HepG2 (cell line): ENCODE results near the gene NLRC5. TPM values are rescaled to one million over a fixed set of nuclear protein-coding genes. Genes with fewer than 3 reads are reported as not detected.

Experiments used
- ATAC-seq: fragments of 200-7000 bp; cut with Tn5 transposase; 3 replicates; pipeline ENCODE4 v1.9.1; 2020; ENCODE audit warnings: mild to moderate bottlenecking, moderate library complexity
- BruUV-seq: library from RNA; stranded (reverse); fragments of 400-500 nt; replicated peaks from 2 replicates; lab custom pipeline; 2021; lab: Mats Ljungman, UMichigan
- CTCF ChIA-PET: fragments of 300-600 bp; formaldehyde crosslinking; extraction: SDS; loops from one replicate; lab custom pipeline; 2021; ENCODE audit warnings: low total read pairs, inconsistent platforms, low intra/inter-chr PET ratio; lab: Yijun Ruan, JAX
- POLR2A ChIA-PET: fragments of 350-600 bp; sonication (Branson Sonifier 250); formaldehyde crosslinking; loops from one replicate; lab custom pipeline; 2020; ENCODE audit warnings: antibody characterized with exemption, inconsistent platforms; lab: Yijun Ruan, JAX
- DNase-seq: peaks from one replicate; pipeline ENCODE4 v3.0.0-alpha.2; 2015; ENCODE audit warnings: low spot score
- FAIRE-seq: peaks from 3 replicates; lab custom pipeline; 2011; peaks lifted over from hg19 to GRCh38; lab: Jason Lieb, UNC
- H2AFZ ChIP-seq: one replicate; pipeline ENCODE4 v1.6.1; 2011; ENCODE audit warnings: low read length, inconsistent platforms
- H3K27ac ChIP-seq: fragments of 300-600 bp; 3 replicates; pipeline ENCODE4 v1.8.0; 2011; ENCODE audit warnings: mixed run types, mild to moderate bottlenecking, mixed read lengths, low read length, inconsistent platforms; ENCODE audit not compliant: insufficient read depth; ENCODE audit errors: extremely low read length
- H3K27me3 ChIP-seq, 2 experiments: fragments of 200-600 bp in 1 of 2; 2 replicates in 1 of 2; 3 replicates in 1 of 2; pipeline versions ENCODE4 v1.6.0 to v1.8.0; 2011; ENCODE audit warnings: low read length in 2 of 2, mild to moderate bottlenecking in 2 of 2, moderate library complexity in 2 of 2, inconsistent platforms in 1 of 2; ENCODE audit not compliant: insufficient read depth in 2 of 2, control insufficient read depth in 1 of 2
- H3K36me3 ChIP-seq, 2 experiments: fragments of 200-600 bp in 1 of 2; replicated peaks in 1 of 2; 2 replicates in 1 of 2; 3 replicates in 1 of 2; pipeline versions ENCODE4 v1.5.1 to v1.8.0; 2011; ENCODE audit warnings: low read length in 2 of 2, inconsistent platforms in 1 of 2; ENCODE audit not compliant: insufficient read depth in 2 of 2, control insufficient read depth in 1 of 2
- H3K4me1 ChIP-seq: 2 replicates; pipeline ENCODE4 v1.5.1; 2012; ENCODE audit warnings: low read length, inconsistent platforms; ENCODE audit not compliant: insufficient read depth
- H3K4me2 ChIP-seq: 2 replicates; pipeline ENCODE4 v1.6.0; 2011; ENCODE audit warnings: low read depth, low read length, inconsistent platforms
- H3K4me3 ChIP-seq, 3 experiments: fragments of 200-600 bp in 1 of 3; sonication (generic), shearing (Covaris generic) in 1 of 3; replicated peaks in 1 of 3; 2 replicates each; pipeline ENCODE4 v1.5.1; 2011 to 2016; ENCODE audit warnings: low read length in 3 of 3, inconsistent platforms in 2 of 3, low read depth in 2 of 3, mild to moderate bottlenecking in 2 of 3, control low read depth in 1 of 3, mixed read lengths in 1 of 3; ENCODE audit not compliant: insufficient read depth in 1 of 3
- H3K79me2 ChIP-seq: one replicate; pipeline ENCODE4 v1.6.1; 2011; ENCODE audit warnings: low read length, inconsistent platforms; ENCODE audit not compliant: insufficient read depth
- H3K9ac ChIP-seq: 2 replicates; pipeline ENCODE4 v1.6.0; 2011; ENCODE audit warnings: mild to moderate bottlenecking, low read depth, low read length, inconsistent platforms; ENCODE audit not compliant: insufficient read depth
- H3K9me3 ChIP-seq: 2 replicates; pipeline ENCODE4 v1.5.1; 2012; ENCODE audit warnings: mild to moderate bottlenecking, low read length
- H4K20me1 ChIP-seq: 2 replicates; pipeline ENCODE4 v1.6.0; 2011; ENCODE audit warnings: inconsistent platforms, mild to moderate bottlenecking, low read length, moderate library complexity; ENCODE audit not compliant: insufficient read depth
- CHCHD3 ChIP-seq: sonication (generic); formaldehyde crosslinking; IDR thresholded peaks from 2 replicates; pipeline ENCODE4 v1.8.0; 2022; ENCODE audit warnings: mild to moderate bottlenecking, missing genetic modification reagents, moderate library complexity
- CREBL2 ChIP-seq: sonication (generic); formaldehyde crosslinking; IDR thresholded peaks from 2 replicates; pipeline ENCODE4 v1.8.1; 2023; ENCODE audit warnings: missing genetic modification reagents, mild to moderate bottlenecking, borderline replicate concordance
- ELF1 ChIP-seq: sonication (generic); formaldehyde crosslinking; IDR thresholded peaks from 2 replicates; pipeline ENCODE4 v1.4.0; 2020; ENCODE audit warnings: missing genetic modification reagents
- ETV6 ChIP-seq: sonication (generic); formaldehyde crosslinking; conservative IDR thresholded peaks from 2 replicates; pipeline ENCODE4 v1.4.0; 2020; ENCODE audit warnings: missing genetic modification reagents
- HES4 ChIP-seq: sonication (generic); formaldehyde crosslinking; IDR thresholded peaks from 2 replicates; pipeline ENCODE4 v1.9.0; 2021; ENCODE audit warnings: mild to moderate bottlenecking, missing genetic modification reagents, borderline replicate concordance
- JUNB ChIP-seq: sonication (generic); formaldehyde crosslinking; IDR thresholded peaks from 2 replicates; pipeline ENCODE4 v1.8.0; 2022; ENCODE audit warnings: missing genetic modification reagents, mild to moderate bottlenecking, borderline replicate concordance
- KLF12 ChIP-seq: sonication (generic); formaldehyde crosslinking; IDR thresholded peaks from 2 replicates; pipeline ENCODE4 v1.4.0; 2020; ENCODE audit warnings: missing genetic modification reagents, borderline replicate concordance
- MBD4 ChIP-seq: IDR thresholded peaks from 2 replicates; pipeline ENCODE4 v1.6.1; 2012; ENCODE audit warnings: low read length, inconsistent platforms, borderline replicate concordance
- NFIC ChIP-seq: IDR thresholded peaks from 2 replicates; pipeline ENCODE4 v1.6.1; 2012; ENCODE audit warnings: mild to moderate bottlenecking, low read length, inconsistent platforms
- PAX8 ChIP-seq: sonication (generic); formaldehyde crosslinking; IDR thresholded peaks from 2 replicates; pipeline ENCODE4 v1.8.0; 2022; ENCODE audit warnings: mild to moderate bottlenecking, missing genetic modification reagents, borderline replicate concordance
- TBX3 ChIP-seq: fragments of 450-650 bp; IDR thresholded peaks from 2 replicates; pipeline ENCODE4 v1.6.1; 2017; ENCODE audit warnings: antibody characterized with exemption, mild to moderate bottlenecking, inconsistent platforms, borderline replicate concordance
- ZBTB3 ChIP-seq: sonication (generic); formaldehyde crosslinking; IDR thresholded peaks from 2 replicates; pipeline ENCODE4 v1.4.0; 2020; ENCODE audit warnings: low read depth, mild to moderate bottlenecking, moderate library complexity, missing genetic modification reagents, borderline replicate concordance
- ZBTB33 ChIP-seq: sonication (generic); formaldehyde crosslinking; IDR thresholded peaks from 2 replicates; pipeline ENCODE4 v1.4.0; 2020; ENCODE audit warnings: missing genetic modification reagents
- ZFP37 ChIP-seq: sonication (generic); formaldehyde crosslinking; IDR thresholded peaks from 2 replicates; pipeline ENCODE4 v1.4.0; 2020; ENCODE audit warnings: missing genetic modification reagents, borderline replicate concordance
- ZMYM3 ChIP-seq: sonication (generic); formaldehyde crosslinking; IDR thresholded peaks from 2 replicates; pipeline ENCODE4 v1.5.1; 2020; ENCODE audit warnings: mild to moderate bottlenecking, missing genetic modification reagents
- ZNF230 ChIP-seq: sonication (generic); formaldehyde crosslinking; IDR thresholded peaks from 2 replicates; pipeline ENCODE4 v1.4.0; 2020; ENCODE audit warnings: mild to moderate bottlenecking, missing genetic modification reagents
- ZSCAN20 ChIP-seq: sonication (generic); formaldehyde crosslinking; IDR thresholded peaks from 2 replicates; pipeline ENCODE4 v1.4.0; 2020; ENCODE audit warnings: missing genetic modification reagents, mild to moderate bottlenecking, borderline replicate concordance
- WGBS: methylation state at CpG from one replicate; pipeline ENCODE4 v1.1.6; 2017; ENCODE audit warnings: low lambda C conversion rate; 5-methylcytosine and 5-hydroxymethylcytosine counted together
- in situ Hi-C: cut with HindIII; loops from 2 replicates; pipeline ENCODE4 v1.10.0; 2017; ENCODE audit warnings: low pct_unique_long_range_greater_than_20kb; ENCODE audit not compliant: extremely low pct_ligation_motif_present
- intact Hi-C: fragments of 100-400 bp; cut with micrococcal nuclease; formaldehyde crosslinking; loops from one replicate; pipeline ENCODE4 v1.10.0; 2022; ENCODE audit not compliant: unreplicated experiment
- polyA plus RNA-seq, 8 experiments: library from polyadenylated mRNA; depleted of rRNA in 3 of 8; stranded (reverse) in 7 of 8; unstranded in 1 of 8; fragments of >200 nt; fragmentation: Illumina TruSeq in 4 of 8; extraction: Trizol in 4 of 8; gene quantifications; 2 replicates each; pipeline versions ENCODE4 v1.2.1 to v1.2.3, GENCODE V29; 2011 to 2016; ENCODE audit warnings: low read depth in 4 of 8, missing spikeins in 1 of 8, mixed read lengths in 1 of 8; ENCODE audit not compliant: insufficient read depth in 1 of 8
- total RNA-seq, 5 experiments: library from RNA; depleted of rRNA; stranded (reverse); fragments of >200 nt; fragmentation: Illumina TruSeq; extraction: Trizol; gene quantifications; 2 replicates each; pipeline ENCODE4 v1.2.3, GENCODE V29; 2016; ENCODE audit warnings: low read depth in 1 of 5
- TF ChIP-seq, protein P1 (sequence below): sonication (generic); formaldehyde crosslinking; IDR thresholded peaks from 2 replicates; pipeline ENCODE4 v1.8.1; 2022; ENCODE audit warnings: low read depth, mild to moderate bottlenecking, missing genetic modification reagents

Gene NLRC5
- total and polyA plus RNA-seq, 2 of the 13 experiments (the other 11 are each of a cell fraction or from before 2014, with no cell fraction given) = 6.3 to 12.7 TPM

- TF ChIP-seq ZFP37 (CRISPR knock-in tag) (no peak), KLF12 (CRISPR knock-in tag) (no peak), ZSCAN20 (CRISPR knock-in tag) (no peak), CREBL2 (CRISPR knock-in tag) (no peak), TBX3 (no peak), NFIC (no peak), ELF1 (CRISPR knock-in tag) (no peak), ZNF230 (no peak), PAX8 (CRISPR knock-in tag) (no peak)
Observed at GRCh38 chr16:57043248-57043647, 53.9 kb downstream of the NLRC5 start (continued).

GRCh38 chr16:57044931-57045693 lies 55.8 kb downstream of the NLRC5 start:
- Histone ChIP-seq H3K9me3 (no peaks in the 10 kb centered on the region), H3K4me2 (peak overlapping the region; percentile 79), H4K20me1 (no peaks in the 10 kb centered on the region), H3K27me3 (no peaks in the 10 kb centered on the region; a peak in 1 of 5 replicates), H3K9ac (peak overlapping the region; percentile 38; the same call in 1 of the 2 replicates), H3K4me1 (peaks cover 13% of the 10 kb centered on the region), H3K36me3 (no peaks in the 10 kb centered on the region), H2AFZ (peak overlapping the region; percentile 66), H3K79me2 (no peaks in the 10 kb centered on the region), H3K4me3 (peak overlapping the region in 1 of 3 experiments; percentile 59; a peak in 2 of 6 replicates), H3K27ac (no peak overlapping the region)
- POLR2A ChIA-PET = interaction anchor here (1.0 kb wide), 1 partner anchor 55 kb away, joined by 3 read pairs; the partner anchor contains the start of gene NLRC5
- FAIRE-seq (no peak), DNase-seq (no peak), ATAC-seq (no peak)
- intact Hi-C loops = loop anchor here (1.0 kb wide), 2 partner anchors 81 to 178 kb away; no protein-coding TSS in a partner anchor
- in situ Hi-C loops = no loop called here
- WGBS = 51% methylated on average over 12 of the region's 12 CpGs
- CTCF ChIA-PET = interaction anchor here (1.6 to 4.1 kb wide), 2 partner anchors 81 to 252 kb away, joined by 4 to 38 read pairs; no protein-coding TSS in a partner anchor
- BruUV-seq = no TSS peak
- TF ChIP-seq ZBTB33 (CRISPR knock-in tag) (no peak), HES4 (CRISPR knock-in tag) (0 out of 2 replicates have a peak, but pooled peaks have one; percentile 47), JUNB (no peak), ZBTB3 (CRISPR knock-in tag) (no peak), ETV6 (CRISPR knock-in tag) (0 out of 2 replicates have a peak, but pooled peaks have one; percentile 7), MBD4 (no peak), ZMYM3 (CRISPR knock-in tag) (0 out of 2 replicates have a peak, but pooled peaks have one; percentile 14), CHCHD3 (no peak)
- TF ChIP-seq, protein P1, sequence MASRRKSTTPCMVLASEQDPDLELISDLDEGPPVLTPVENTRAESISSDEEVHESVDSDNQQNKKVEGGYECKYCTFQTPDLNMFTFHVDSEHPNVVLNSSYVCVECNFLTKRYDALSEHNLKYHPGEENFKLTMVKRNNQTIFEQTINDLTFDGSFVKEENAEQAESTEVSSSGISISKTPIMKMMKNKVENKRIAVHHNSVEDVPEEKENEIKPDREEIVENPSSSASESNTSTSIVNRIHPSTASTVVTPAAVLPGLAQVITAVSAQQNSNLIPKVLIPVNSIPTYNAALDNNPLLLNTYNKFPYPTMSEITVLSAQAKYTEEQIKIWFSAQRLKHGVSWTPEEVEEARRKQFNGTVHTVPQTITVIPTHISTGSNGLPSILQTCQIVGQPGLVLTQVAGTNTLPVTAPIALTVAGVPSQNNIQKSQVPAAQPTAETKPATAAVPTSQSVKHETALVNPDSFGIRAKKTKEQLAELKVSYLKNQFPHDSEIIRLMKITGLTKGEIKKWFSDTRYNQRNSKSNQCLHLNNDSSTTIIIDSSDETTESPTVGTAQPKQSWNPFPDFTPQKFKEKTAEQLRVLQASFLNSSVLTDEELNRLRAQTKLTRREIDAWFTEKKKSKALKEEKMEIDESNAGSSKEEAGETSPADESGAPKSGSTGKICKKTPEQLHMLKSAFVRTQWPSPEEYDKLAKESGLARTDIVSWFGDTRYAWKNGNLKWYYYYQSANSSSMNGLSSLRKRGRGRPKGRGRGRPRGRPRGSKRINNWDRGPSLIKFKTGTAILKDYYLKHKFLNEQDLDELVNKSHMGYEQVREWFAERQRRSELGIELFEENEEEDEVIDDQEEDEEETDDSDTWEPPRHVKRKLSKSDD (CRISPR knock-in tag) = no peak
